Stimulated activated CD4-positive, alpha-beta T cell treated with anti-CD3 and anti-CD28 coated beads, Interleukin-1b, Interleukin-23, amount 100 ng/mL, for 24 hours (primary cell): ENCODE results near the gene EPB41L3.
"Not testable (repeated sequence)": the region's sequence is repeated elsewhere in the genome, so short reads cannot be mapped to it uniquely, and the experiment has no call there.

ENCODE experiments used
- DNase-seq, 4 experiments: peaks; one replicate each; pipeline ENCODE4 v3.0.0-alpha.2; 2020; ENCODE audit warnings: low read depth in 4 of 4, low spot score in 1 of 4

EPB41L3 gene

DNA sequence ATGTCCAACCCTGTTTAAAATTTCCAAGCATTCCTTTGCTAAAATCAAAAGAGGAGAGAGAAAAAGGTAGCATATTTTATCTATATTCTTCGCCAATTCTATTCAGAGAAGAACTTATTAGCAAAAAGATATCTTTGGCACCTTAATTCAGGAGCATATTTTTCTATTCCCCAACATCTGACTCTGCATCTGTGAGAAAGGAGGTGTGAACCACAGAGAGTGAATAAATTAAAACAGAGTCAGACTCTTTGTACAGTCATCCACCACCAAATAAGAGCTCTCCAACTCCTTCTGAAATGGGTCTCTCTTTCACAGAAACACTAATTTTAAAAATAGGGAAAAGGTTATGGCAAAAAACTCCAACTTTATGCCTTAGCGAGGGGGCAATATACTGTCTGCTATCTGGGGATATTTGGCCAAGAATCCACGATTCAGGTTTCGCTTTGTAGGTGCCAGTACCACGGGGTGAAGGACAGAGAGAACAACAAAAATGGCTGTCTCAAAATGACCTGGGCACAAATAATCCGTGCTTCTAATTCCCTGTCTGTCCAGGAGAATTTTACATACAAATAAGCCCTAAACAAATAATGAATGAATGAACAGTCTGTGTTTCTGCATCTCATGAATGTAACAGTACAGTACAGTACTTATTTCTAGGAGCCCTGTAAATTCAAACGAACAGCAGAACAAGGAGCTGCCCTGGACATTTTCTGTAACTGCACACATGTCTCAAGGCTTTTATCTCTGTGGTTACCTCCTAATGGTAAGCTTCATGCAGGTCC, 43.4 kb downstream of the EPB41L3 start:
- no peak for DNase-seq

DNA sequence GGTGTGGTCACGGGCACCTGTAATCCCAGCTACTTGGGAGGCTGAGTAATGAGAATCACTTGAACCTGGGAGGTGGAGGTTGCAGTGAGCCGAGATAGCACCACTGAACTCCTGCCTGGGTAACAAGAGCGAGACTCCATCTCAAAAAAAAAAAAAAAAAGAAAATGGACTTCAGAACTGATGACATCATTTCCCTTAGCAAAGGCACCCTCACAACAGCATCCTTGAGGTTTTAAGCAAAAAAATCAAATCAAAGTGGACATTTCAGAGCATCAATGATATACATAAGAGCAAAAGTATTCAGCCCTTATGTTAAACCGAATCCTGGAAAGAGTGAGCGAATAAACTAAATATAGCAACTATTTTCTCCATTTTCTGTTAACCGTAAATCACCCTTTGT, 45.3 kb downstream of the EPB41L3 start:
- no peak for DNase-seq

DNA sequence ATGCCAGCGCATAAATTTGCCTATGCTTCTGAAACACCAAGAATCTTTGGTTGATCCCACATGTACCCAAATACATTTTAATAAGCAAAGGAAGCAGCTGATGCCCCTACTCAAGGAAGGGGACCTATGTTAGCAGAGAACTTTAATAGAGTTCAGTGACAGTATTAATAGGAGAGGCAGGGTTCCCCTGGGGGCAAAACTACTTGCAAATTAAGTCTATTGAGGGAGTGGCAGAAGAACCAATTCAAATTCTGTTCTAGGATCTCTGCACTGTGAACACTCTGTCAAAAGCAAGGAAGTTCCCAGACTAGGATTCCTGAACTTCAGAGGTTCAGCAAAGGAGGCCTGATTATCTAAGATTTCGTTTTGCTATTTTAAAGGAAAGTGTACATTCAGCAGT, 47.5 kb downstream of the EPB41L3 start:
- DNase-seq: no peak

DNA sequence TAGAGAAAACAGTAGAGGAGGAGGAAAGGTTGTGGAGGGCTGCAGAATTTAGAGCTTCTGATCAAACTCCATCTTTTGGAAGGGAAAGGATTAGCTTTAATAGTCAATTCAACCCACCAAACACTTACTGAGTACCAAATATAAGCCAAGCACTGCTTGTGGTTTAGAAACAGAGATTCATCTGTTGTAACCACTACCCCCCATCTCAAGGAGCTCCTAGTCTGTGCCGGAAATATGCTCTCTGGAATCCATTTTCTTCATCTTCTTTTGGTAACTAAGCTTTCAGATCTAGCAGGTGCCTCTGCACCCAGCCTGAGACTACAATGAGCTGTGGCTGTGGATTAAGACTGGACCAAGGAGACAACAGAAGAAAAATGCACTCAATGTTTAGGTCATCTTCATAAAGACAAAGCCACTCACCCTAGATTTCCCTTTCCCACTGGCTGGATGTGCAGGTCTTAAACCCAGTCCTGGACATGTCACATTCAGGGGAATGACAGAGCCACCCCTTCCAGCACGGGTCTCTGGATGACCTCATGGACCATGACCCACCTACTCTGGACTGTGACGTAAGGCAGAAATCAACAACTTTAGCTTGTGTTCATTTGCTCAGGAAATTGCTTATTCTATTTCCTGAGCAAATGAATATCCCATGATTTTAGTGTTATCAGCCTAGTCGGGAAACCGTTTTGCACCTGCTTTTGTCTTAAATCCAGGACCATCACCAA, 52.9 kb downstream of the EPB41L3 start:
- no peak for DNase-seq

DNA sequence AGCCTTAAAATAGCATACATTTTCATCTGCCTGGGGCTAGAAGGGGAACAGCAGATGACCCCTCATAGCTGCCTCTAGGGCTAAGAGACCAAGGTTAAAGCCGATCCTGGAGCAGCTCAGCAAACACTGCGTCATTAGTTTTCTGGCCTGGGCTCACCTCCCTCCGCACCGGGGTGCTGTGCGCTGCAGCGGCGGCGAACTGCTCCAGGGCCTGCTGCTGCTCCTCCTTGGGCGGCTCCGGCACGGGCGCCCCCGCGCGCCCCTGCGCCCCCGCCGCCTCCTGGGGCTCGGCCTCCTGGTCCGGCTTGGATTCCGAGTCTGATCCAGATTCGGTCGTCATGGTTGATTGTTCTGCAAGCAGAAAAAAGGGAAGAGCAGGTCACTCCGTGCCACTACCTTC, 55.0 kb downstream of the EPB41L3 start:
- no peak for DNase-seq

DNA sequence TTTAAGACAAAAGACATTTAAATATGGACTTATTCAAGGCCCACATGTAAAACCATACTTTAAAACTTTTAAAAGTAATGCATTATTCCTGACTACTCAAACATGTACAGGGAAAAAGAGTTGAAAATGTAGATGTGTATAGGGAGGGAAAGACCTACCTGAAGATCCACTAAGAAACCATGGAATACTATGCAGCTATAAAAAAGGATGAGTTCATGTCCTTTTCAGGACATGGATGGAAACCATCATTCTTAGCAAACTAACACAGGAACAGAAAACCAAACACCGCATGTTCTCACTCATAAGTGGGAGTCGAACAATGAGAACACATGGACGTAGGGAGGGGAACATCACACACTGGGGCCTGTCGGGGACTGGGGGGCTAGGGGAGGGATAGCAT, 55.8 kb downstream of the EPB41L3 start:
- DNase-seq: not testable (repeated sequence)

DNA sequence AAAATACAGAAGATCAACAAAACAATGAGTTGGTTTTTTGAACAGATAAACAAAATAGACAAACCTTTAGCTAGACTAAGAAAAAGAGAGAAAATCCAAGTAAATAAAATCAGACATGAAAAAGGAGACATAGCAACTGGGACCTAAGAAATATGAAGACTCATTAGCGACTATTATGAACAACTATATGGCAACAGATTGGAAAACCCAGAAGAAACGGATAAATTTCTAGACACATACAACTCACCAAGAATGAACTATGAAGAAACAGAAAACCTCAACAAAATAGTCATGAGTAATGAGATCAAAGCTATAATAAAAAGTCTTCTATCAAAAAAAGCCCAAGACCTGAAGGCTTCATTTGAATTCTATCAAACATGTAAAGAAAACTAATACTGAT, 59.3 kb downstream of the EPB41L3 start:
- DNase-seq: no peak

DNA sequence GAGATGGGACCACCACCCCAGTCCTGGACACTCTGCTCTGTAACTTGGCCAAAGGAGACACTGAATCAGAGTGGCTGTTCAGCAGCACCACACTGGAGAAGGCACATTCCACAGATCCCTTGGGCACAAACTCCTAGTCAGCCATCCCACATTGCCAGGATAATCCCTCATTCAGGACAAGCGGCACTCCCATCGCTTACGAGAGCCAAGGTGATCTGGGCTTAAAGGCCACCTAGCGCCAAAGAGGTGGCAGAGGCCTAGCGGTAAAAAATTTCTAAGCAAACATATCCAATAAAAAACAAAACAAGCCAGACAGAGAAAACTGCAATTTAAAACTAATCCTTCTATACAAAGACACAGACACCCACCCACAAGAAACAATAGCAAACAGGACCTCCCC, 62.2 kb downstream of the EPB41L3 start:
- DNase-seq: no peak

DNA sequence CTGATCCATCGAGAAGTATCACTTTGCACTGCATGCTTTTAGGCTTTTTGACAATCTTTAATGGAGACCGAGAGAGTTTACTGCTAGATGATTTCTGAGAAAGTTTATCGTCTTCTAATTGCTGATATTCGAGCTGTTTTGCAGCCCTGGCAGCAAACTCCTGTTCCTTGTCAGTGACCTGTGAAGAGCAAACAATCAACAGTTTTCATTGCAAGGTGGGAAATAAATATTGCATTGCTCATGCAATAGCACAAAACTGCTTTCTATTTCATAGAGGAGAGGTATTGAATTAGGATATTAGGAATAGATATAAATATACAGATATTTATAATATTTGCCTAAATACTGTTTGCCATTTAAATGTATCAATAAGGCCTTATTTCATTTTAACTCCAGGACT, 65.5 kb downstream of the EPB41L3 start:
- DNase-seq: no peak

DNA sequence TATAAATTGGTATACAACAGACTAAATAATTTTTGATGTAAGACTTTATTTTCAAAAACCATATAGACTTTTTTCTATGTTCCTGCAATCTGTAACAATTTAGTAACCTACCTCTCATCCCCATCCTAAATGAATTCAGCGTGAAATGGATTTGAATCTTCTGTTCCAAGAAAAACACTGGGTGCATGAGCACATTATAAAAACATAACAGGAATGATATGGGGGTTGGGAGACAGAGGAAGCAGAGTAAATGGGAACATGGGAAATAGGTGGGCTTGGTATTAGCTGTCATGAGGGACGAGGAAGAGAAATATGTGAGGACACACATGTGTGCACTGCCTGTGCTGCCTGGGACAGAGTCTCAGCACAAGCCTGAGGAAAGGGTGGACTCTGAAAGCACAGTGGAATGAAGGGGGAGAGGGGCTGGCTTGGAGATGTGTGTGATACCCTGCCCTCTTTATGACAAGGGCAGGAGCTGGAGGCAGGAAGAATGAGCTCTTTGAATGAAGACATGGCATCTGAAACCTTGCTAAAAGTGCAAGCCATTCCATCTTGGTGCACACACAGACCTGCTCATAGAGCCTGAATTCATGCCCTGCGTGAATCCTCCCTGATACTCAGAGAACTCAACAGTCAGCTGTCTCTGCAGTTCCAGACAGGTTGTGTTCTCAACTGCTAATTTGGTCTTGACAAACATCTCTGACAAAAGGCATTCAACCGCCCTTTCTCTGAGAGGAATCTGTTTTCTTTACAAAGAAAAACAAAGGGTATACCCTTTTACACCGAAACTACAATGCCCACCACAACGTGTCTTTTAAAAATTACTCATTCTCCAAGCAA, 66.6 kb downstream of the EPB41L3 start:
- no peak for DNase-seq

DNA sequence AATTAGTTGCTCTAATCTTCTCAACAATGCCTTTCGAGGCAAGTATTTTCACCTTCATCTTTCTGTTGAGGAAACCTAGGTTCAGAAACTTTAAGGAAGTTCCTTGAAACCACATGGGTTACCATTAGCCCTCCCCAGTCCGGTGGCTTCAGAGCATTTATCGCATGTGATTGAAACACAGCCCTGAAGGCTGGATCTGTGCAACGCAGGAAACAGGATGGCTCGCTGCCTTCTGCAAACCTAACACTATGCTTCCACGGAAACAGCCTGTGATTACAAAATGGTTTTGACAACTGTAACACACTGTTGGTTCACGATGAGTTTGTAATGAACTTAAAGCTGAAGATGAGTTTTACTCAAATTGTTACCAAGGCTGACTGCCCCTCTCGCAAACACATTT, 68.5 kb downstream of the EPB41L3 start:
- no peak for DNase-seq

DNA sequence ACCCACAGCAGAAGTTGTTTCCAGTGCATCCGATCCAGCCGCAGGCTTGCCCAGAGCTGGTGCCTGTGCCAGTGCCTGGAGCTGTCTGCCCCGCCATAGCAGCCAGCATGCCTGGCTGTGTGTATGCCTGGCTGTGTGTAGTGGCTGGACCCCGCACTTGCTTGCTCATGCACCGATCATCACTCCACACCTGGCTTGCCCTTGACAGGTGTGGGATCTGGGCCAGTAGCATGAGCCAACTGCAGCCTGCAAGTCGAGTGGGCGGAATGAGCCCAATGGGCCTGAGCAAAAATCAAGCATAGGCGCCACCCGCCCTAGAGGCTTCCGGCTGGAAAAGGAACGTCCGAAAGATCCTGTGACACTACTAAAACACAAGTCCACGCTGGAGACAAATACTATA, 74.5 kb downstream of the EPB41L3 start:
- DNase-seq: no peak

DNA sequence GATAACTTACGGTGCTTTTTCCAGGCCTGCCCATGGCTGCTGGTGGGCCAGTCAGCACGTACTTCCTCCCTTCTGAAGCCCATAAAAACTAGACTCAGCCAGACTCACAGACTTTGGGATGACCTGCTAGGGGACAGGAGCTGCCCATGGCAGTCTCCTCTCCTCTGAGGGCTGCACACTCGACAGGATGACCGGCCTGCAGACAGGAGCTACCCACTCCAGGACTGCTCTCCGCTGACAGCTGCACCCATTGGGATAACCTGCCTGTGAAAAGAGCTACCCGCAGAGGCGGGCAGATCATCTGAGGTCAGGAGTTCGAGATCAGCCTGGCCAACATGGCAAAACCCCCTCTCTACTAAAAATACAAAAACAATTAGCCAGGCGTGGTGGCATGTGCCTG, 75.4 kb downstream of the EPB41L3 start:
- no peak for DNase-seq

DNA sequence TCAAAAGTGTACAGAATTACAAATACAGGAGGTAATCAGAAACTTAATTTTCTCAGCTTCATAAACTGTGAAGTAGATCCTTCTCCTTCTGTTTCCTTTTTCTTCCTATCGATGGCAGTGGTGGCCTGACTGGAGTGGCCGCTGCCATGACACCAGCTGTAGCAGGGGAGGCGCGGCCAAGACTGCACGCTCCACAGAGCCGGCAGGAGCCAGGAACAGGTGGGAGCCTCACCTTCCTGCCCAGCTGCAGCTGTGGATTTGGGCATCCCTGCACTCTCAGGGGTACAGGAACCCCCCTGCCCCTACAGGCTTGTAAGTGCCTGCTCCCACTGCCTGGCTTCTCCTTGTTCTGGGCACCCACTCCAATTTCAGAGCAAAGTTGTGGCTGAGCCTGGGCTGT, 76.1 kb downstream of the EPB41L3 start:
- DNase-seq: no peak

DNA sequence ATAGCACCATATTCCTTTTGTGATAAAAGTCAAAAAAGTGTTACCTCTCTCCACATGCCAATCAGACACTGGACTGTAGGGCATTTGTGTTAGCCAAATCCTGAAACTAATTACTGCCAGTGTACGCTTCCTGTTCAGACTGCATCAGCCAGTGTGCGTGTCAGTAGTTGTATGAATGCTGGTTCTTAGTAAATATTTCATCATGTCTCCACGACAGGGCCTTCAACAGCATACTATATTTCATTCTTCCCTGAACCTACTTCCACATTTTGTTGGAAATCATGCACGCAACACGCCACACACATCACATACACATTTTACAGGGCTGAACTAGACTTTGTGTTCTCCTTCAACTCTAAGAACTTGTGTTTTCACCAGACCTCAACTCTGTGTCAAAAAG, 77.5 kb downstream of the EPB41L3 start:
- no peak for DNase-seq

DNA sequence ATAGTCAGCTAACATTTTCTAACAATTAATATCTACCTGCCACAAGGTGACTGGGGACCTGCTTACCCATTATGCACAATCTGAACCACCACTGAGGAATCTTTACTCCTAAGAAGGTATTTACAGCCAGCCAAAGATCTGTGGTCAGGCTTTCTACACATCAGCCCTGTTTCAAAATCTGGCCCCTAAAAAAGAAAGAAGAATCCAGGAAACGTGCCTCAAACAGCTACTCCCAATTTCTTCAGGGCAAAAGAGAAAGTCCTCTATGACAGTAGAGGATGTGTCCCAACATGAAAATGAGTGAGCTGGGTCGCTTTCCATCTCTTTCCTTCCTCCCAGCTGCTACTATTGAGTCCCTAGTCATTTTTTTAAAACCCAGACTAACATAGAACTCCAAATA, 79.5 kb downstream of the EPB41L3 start:
- DNase-seq: no peak

DNA sequence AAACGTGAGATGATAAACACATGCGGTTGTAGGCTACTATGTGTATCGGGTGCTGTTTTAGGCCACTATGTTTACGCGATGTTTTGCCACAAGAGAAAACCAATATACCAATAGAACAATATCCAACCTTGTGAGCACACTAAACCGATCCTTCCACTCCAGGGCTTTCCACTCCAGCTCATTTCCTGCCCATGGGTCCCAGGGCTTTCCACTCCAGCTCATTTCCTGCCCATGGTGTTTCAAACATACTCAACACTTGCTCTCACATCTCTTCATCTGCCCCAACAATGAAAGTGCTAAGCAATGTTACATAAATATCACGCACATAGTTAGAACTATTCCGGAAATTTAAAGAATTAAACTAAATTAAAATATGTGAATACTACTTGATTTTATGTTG, 80.0 kb downstream of the EPB41L3 start:
- DNase-seq: no peak

DNA sequence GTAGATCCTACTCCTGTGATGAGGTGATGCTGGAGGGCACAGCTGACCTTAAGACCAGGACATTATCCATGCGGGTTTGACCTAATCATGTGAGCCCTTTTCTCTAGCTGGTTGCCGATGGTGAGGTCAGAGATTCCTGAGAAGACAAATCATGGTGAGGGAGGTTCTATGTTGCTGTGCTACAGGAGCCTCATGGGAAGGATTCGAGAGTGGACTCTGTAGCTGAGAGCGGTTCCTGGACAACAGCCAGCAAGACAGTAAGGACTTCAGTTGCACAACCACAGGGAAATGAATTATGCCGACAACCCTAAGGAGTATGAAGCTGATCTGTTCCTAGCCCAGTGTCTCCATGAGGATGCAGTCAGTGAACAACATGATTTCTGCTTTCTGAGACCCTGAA, 80.4 kb downstream of the EPB41L3 start:
- no peak for DNase-seq

DNA sequence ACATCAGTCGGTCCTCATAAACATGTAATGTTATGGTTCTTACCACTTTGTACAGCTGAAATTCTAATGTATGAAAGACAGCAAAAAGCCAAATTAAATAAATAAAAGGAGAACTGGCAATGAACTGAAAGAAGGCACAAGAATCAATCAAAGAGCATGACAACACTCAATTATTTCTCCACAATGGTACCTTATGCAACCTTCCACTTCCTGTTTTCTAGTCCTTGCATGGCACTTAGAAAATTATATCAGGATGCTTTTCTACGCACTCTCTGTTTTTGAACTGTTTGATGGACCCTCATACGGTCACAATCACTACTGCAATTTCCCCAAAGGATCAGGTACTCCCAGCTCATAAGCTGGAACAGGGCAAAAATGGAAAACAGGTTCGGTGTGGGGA, 81.6 kb downstream of the EPB41L3 start:
- DNase-seq: no peak

DNA sequence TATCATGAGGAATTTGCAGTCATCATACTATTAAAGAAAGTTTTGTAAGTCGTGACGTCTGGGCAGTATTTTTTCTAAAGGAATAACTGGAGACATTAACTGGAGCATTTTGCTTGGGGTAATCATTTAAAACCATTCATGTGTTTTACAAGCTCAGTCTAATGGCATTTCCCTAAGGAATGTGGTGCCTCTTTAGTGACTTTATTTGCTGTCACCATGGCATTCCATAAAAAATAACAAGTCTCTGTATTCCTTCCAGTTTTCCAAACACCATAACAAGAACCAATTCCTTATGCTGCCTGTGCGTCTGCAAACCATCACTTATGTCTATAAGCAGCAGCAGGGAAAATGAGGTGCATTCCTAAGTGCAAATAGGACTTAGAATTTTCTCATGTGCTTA, 82.8 kb downstream of the EPB41L3 start:
- DNase-seq: no peak

DNA sequence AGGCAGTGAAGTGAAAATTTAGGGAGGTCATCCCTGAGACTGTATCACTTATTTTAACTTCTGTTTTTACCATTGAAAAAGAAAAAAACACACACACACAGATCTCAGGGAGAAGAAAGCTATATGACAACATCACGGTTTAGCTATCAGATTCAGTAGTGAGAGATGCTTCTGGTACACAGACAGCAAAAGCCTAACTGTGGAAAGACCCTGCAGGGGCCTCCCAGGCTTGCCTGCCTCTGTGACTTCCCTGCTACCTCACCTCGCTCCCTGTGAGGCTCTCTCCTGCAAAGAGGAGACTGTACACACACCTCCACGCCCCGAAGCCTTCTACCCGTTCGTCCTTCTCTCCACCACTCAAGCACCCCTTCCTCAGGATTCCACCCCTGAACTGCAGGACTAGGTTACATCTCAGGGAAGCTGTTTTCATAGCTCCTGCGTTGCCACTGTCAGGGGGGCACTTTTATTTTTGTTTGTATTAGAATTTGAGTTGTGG, 86.3 kb downstream of the EPB41L3 start:
- DNase-seq: no peak
